NCI-H2081 treated with DMSO at 0.1 percent for 48 hours (cell line): ENCODE measurements around the gene SESN1.

ENCODE experiments used
- DNase-seq: peaks from one replicate; lab custom pipeline; 2025; lab: John Stamatoyannopoulos, UW

The SESN1 gene

DNA sequence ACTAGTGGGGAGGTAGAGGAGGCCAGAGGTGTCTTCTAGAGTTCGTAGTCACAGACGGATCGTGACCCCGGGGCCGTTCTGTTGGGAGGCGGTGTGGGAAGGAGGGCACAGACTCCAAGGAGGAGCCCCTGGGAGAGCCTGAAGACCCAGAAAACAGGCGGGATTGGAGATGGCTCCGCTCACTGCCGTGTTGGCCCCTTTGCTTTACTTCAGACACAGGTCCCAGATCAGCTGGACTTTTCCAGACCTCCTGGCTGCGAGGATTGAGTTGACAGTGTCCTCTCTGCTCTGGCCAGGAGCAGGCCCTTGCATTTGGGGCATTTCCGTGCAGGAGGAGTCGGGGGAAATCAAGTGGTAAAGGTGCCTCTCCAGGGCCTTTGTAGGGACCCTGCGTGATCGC, 133.6 kb downstream of the SESN1 start:
- no peak for DNase-seq

- no peak for DNase-seq
Observed at GRCh38 chr6:108960601-108961000, 134.0 kb downstream of the SESN1 start.

GRCh38 chr6:108959972-108960582, 134.6 kb downstream of the SESN1 start:
- no peak for DNase-seq

DNA sequence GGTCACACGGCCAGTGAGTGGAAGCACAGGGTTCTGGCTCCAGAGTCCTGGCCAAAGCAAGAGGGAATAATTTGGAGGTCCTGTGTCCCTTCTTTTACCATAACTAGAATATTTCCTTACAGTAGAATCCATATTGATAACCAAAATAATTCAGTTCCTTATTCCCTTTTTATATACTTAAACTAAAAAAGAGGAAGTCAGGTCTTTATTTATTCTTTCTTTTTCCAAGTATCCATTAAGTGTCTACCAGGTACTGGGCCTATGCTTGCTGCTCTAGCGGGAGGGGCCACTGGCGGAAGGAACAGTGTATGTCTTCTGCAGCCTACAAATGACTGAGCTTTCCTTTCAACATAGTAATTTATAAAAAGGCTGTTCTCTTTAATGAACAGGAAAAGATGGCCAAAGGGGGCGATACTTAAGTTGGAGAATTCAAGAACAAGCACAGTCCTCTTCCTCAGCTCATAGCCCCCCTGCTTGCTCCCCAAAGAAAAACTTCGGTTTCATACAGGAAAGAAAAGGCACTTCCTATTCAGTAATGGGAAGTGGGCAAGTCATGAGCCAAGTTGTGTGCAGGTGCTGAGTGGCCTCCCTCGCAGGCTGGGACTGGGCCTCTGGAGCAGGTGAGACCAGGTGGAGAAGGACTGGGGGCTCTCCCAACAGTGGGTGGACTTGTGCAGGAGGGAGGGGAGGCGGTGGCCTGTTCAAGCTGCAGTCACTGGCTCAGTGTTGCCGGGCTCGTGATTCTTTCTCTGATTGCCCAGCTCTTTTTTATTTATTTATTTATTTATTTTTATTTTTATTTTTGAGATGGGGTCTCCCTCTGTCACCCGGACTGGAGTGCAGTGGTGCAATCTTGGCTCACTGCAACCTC, 135.5 kb downstream of the SESN1 start:
- DNase-seq: no peak

- DNase-seq: no peak
Observed at GRCh38 chr6:108957221-108957620, 137.4 kb downstream of the SESN1 start.

GRCh38 chr6:108955329-108955949, 139.2 kb downstream of the SESN1 start:
- DNase-seq: no peak

DNA sequence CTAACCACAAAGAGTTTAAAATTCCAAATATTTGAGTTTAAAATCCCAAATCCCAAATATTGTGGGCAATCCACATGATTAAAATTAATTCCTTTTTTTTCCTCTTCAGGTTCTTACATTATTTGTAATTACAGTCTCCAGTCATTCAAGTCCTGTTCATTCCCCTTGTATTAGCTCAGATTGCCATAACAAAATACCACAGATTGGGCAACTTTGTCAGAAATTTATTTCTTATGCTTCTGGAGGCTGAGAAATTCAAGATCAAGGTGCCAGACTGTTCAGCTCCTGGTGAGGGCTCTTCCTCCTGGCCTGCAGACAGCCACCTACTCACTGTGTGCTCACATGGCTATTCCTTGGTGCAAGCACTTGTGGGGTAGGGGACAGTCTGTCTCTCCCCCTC, 141.0 kb downstream of the SESN1 start:
- DNase-seq: no peak

GRCh38 chr6:108952776-108953486, 141.7 kb downstream of the SESN1 start:
- no peak for DNase-seq

GRCh38 chr6:108951351-108951953, 143.2 kb downstream of the SESN1 start:
- no peak for DNase-seq

- no peak for DNase-seq
Observed at GRCh38 chr6:108948181-108948661, 146.4 kb downstream of the SESN1 start.

DNA sequence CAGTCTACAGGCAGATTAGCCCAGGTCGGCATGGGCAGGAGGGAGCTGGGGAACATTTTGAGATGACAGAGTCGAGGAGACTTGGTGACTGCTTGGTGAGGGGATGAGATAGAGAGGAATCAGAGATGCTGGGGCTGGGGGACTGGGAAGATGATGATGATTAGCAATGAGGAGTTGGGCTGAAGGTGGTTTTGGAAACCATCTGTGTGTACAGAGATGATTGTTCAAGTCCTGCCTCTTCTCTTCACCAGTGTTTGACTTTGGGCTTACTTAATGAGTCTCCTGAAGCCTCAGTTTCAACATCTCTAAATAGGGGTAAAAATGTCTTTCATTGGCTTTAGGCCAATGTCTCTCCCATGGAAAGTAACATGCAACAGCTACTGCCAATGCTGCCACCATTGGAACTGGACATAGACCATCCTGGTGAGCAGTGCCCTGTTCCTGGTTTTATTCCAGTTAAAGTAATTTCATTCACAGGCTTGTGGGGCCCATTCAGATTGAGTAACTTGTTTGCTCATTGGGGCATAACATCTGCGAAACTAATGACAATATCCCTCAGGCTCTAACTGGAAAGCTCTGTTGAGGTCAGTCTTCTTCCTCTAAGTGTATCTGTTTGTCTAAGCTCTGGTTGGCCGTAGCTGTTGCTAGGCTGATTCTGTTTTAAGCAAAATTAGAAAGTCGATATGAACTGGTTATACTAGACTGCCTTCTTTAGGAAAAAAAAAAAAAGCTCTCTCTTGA, 147.4 kb downstream of the SESN1 start:
- DNase-seq: peak; percentile 2

DNA sequence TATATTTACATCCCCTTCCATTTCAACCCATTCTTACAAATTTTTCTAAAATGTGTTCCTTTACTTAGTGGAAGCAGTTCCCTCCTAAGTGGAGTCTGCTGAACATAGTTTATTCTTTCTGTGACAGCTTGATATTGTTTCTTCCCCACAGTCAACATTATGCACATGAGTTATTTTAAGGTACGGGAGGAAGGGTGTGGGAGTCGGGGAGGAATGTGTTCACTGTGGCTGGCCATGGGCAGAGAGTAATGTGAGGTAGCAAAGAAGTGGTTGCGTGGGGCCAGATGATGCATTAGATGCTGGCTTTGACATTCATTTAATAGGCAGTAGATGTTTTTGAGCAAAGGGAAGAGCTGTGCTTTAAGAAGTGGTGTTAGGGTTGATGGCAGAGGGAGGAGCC, 148.0 kb downstream of the SESN1 start:
- DNase-seq: no peak

DNA sequence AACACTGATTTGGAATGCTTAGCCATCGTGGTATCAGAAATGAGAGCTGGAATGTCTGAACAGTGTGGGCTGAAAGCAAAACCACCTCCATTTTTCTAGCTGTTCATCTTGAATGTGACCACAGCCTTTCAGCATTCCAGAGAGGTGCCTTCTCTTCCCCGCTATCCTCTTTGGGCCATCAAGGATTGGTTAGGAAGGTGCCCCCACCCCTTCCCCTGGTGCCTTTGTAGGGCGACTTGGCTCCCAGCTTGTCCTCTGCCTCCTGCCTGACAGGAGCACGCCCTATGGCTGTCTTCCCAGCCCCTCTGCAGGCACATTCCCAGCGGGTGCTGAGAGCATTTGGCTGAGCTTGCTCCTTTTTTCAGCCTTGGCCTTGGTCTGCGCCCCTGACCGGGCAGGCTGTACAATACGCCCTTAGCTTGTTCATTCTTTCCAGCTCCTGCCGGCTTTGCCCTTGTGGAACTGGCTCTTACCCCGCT, 148.9 kb downstream of the SESN1 start:
- DNase-seq: no peak

DNA sequence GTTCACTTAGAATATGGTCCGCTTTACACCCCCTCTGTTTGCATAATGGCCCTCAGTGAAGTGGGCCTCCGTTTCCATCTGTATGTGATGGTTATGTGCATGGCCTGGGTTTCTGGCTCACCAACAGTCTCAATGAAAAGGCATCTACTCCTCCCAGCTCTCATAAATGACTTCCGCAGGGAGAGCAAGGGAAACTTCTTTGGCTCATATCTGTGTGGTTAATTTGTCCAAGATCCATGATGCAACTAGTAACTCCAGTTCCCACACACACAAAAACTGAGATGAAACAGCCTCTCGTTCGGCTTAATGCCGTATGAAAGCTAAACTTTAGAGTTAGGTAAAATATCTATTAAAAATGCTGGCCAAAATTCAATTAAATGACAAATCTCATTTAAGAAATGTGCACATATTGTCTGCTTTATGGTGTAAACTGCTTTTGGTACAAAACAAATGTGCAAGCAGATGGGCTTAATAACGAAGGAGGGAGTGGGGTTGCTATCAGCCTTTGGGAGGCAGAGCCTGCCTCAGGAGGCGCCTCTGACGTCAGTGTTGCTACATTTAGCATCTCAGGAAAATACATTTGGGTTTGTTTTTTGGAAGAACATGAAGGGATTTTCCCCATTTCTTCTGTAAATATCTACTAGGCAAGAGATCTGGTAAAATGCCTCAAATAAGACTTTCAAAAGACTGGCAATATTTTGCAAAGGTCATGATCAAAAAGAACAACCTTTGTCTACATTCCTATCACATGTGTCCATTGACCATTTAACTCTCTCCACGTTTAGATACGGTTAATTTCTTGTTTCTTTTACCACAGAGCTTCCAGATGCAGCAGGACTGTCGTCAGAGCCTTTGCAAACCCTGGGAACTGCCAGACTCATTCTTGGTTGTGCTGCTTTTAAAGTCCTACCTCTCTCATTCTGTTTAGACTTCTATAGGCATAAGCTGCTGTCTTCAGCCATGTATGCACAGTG, 149.7 kb downstream of the SESN1 start:
- DNase-seq: no peak

DNA sequence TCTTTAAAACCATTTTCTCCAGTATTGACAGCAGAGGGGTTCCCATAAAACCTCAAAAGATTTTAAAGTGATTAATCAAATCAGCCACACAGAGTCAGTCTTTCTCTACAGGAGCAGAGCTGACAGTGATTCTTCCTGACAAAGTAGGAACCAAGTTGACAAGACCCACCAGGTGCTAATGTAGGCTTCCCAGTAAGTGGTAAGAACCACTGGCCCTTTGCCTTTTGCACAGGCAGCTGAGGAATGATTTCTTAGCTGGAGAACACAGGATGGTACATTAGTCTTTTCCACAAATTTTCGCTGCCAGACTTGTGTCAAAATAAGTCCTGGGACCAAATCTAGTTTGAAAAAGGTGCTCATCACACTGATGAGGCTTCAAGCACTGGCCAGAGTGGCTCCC, 150.6 kb downstream of the SESN1 start:
- DNase-seq: no peak

- no peak for DNase-seq
Observed at GRCh38 chr6:108942556-108943492, 151.8 kb downstream of the SESN1 start.

- no peak for DNase-seq
Observed at GRCh38 chr6:108941859-108942258, 152.8 kb downstream of the SESN1 start.

GRCh38 chr6:108941281-108941680, 153.4 kb downstream of the SESN1 start:
- DNase-seq: no peak

DNA sequence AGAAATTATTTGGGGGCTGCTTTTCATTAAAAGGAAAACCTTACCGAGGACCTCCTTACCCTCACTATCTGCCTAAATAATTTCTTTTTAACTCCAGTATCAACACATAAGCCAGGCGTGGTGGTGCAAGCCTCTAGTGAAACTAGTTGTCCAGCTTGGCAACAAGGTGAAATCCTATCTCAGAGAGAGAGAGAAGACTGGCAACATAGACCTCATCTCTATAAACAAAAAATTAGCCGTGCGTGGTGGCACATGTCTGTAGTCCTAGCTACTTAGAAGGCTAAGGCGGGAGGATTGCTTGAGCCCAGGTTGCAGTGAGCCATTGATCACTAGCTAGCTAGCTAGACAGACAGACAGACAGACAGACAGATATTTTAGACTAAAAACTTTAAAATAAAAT, 153.9 kb downstream of the SESN1 start:
- DNase-seq: no peak
